Measurements from ENCODE around the gene CHID1. TPM values are rescaled to one million over a fixed set of nuclear protein-coding genes. Genes with fewer than 3 reads are reported as not detected.

The CHID1 gene
- total and polyA plus RNA-seq, 4 donors, result 41.7 to 92.2 (median 48.8) TPM

DNA sequence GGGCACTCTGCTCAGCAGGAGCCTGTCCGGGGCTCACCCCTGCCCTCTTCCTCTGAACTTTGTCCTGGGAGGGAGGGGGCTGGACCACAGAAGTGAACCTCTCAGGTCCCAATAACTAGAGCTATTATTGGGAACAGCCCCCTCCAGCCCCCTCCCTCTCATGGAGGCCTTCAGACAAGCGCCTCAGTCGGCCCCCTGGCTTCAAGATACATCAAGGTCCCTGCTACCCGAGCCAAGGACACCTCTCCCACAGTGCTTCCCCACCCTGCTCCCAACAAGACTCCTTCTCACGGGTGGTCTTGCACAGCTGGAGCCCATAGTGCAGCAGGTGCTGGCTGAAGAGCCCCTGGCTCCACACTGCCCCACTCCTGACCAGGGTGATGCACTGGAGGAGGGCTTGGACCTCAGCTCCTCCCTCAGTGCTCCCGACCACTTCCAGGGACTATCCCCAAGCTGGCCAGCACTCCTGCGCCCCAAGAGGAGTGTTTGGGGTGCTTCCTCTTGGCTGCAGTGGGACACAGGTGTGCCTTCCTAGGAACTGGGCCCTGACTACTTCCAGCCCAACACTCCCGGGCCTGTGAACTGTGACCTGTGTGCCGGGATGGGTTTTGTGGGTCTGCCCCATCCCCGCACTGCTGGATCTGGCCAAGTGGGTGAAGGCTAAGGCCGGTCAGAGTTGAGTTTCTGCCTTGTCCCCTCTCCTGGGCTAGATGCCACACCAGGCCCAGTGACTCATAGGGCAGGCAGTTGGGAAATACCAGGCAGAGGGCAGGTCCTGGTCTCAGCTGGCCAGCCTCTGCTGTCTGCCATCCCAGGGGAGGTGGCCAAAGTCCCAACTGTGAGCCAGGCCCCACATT, 89.7 kb downstream of the CHID1 start:
- ATAC-seq (ENCODE audit: insufficient read depth, low FRiP score), result peak; percentile 36
- TF ChIP-seq, protein P1, sequence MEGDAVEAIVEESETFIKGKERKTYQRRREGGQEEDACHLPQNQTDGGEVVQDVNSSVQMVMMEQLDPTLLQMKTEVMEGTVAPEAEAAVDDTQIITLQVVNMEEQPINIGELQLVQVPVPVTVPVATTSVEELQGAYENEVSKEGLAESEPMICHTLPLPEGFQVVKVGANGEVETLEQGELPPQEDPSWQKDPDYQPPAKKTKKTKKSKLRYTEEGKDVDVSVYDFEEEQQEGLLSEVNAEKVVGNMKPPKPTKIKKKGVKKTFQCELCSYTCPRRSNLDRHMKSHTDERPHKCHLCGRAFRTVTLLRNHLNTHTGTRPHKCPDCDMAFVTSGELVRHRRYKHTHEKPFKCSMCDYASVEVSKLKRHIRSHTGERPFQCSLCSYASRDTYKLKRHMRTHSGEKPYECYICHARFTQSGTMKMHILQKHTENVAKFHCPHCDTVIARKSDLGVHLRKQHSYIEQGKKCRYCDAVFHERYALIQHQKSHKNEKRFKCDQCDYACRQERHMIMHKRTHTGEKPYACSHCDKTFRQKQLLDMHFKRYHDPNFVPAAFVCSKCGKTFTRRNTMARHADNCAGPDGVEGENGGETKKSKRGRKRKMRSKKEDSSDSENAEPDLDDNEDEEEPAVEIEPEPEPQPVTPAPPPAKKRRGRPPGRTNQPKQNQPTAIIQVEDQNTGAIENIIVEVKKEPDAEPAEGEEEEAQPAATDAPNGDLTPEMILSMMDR (IDR thresholded peaks at IDR 0.05; ENCODE audit: control extremely low read depth, extremely low read depth), result no peak
- peak overlapping the region; percentile 94 to 95 for H3K27ac ChIP-seq (ENCODE audit: low read depth in 1 of 2, low read length in 1 of 2)
- H3K4me3 ChIP-seq, result no peak overlapping the region
- H3K36me3 ChIP-seq (ENCODE audit: control insufficient read depth in 4 of 4, insufficient read depth in 4 of 4, low read length in 4 of 4), result peaks cover 0 to 36% (median 2%) of the 10 kb centered on the region in 4 donors
- peaks cover 4 to 25% (median 13%) of the 10 kb centered on the region in 5 donors for H3K4me1 ChIP-seq (ENCODE audit: control insufficient read depth in 5 of 5, insufficient read depth in 5 of 5, low read length in 5 of 5)
- H3K9ac ChIP-seq (ENCODE audit: insufficient read depth in 1 of 2, low read length in 2 of 2), result peak overlapping the region in 1 of 2 donors; percentile 37
- DNase-seq, result no peak
- 47 to 49% methylated on average over 10 to 11 of the region's 11 CpGs for WGBS, 2 donors
- H3K9me3 ChIP-seq (ENCODE audit: control insufficient read depth in 4 of 4, insufficient read depth in 3 of 4, low read length in 3 of 4), result peaks cover 0 to 3% (median 0%) of the 10 kb centered on the region in 4 donors
- peaks cover 0 to 3% (median 0%) of the 10 kb centered on the region in 3 donors for H3K27me3 ChIP-seq (ENCODE audit: control insufficient read depth in 3 of 3, insufficient read depth in 3 of 3, low read length in 2 of 3)

DNA sequence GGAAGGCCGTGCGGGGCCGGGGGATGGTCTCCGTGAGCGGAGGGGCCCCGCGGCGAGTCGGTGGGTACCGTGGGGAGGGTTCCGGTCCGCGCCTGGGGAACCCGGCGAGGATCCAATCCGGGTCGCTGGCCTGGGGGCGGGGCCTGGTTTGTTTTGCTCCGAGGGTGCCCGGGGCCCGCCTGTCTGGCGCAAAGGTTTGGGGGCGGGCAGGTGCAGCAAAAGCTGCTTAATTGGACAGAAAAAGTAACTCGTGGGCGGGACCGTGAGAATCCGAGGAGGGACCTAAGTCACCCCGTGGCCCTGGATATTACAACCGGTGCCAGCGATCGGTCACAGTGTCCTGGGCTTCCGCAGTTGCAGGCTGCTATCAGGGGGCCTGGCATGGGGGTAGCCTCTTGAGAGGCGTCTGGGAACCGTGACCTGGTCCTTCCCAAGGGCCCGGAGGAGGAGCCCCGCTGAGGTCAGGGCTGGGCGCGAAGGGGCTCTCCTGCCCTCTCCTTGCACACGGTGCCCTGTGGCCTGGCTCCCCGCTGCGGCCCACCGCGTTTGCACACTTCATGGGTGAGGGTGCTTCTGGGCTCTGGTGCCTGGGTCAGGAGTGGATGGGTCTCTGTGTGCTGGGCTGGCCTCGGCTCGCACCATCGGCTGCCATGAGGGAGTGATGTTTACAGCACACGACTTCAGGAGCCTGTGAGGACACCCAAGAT, 90.5 kb downstream of the CHID1 start:
- peak overlapping the region; percentile 85 for H3K4me3 ChIP-seq
- 2 to 5% methylated on average over 38 to 47 of the region's 47 CpGs for WGBS, 2 donors
- H3K9ac ChIP-seq (ENCODE audit: insufficient read depth in 1 of 2, low read length in 2 of 2), result peak overlapping the region in 1 of 2 donors; percentile 37
- peak; percentile 50 for ATAC-seq (ENCODE audit: insufficient read depth, low FRiP score)
- no peaks in the 10 kb centered on the region for H3K27me3 ChIP-seq (ENCODE audit: control insufficient read depth in 3 of 3, insufficient read depth in 3 of 3, low read length in 2 of 3)
- H3K4me1 ChIP-seq (ENCODE audit: control insufficient read depth in 5 of 5, insufficient read depth in 5 of 5, low read length in 5 of 5), result peaks cover 4 to 25% (median 5%) of the 10 kb centered on the region in 5 donors
- peak; percentile 57 to 76 (median 75) for DNase-seq
- H3K9me3 ChIP-seq (ENCODE audit: control insufficient read depth in 4 of 4, insufficient read depth in 3 of 4, low read length in 3 of 4), result peaks cover 0 to 3% (median 0%) of the 10 kb centered on the region in 4 donors
- H3K36me3 ChIP-seq (ENCODE audit: control insufficient read depth in 4 of 4, insufficient read depth in 4 of 4, low read length in 4 of 4), result peaks cover 0 to 37% (median 2%) of the 10 kb centered on the region in 4 donors
- peak overlapping the region; percentile 94 to 95 for H3K27ac ChIP-seq (ENCODE audit: low read depth in 1 of 2, low read length in 1 of 2)
- TF ChIP-seq, protein P1 (IDR thresholded peaks at IDR 0.05; ENCODE audit: control extremely low read depth, extremely low read depth), result no peak

DNA sequence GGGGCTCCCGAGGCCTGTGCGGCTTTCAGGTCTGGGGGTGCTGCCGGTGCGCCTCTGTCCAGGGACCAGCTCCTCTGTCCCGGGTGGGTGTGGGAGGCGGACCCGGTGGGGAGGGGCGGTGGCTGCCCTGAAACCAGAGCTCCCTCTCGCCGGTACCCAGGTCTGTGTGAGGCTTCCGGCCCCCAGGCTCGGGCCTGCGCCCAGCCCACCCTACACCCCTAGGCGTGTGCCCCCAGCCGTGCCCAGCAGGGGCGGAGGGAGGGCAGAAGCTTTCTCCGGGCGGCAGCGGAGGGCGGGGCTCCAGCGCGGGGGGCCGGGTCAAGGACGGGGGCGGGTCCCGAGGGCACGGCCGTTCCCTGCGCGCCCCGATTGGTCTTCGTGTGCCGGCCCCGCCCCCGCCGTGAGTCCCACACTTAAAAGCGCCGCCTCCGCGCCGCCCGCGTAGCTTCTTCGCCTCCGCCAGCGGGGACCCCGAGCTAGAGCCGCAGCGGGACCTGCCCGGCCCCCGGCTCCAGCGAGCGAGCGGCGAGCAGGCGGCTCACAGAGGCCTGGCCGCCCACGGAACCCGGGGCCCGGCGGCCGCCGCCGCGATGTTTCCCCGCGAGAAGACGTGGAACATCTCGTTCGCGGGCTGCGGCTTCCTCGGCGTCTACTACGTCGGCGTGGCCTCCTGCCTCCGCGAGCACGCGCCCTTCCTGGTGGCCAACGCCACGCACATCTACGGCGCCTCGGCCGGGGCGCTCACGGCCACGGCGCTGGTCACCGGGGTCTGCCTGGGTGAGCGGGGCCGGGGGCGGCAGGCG, 91.3 kb downstream of the CHID1 start:
- peak overlapping the region; percentile 4 to 46 for H3K9ac ChIP-seq (ENCODE audit: insufficient read depth in 1 of 2, low read length in 2 of 2)
- DNase-seq (peak; percentile 90 to 94 (median 90)), ATAC-seq (ENCODE audit: insufficient read depth, low FRiP score) (peak; percentile 90)
- H3K9me3 ChIP-seq (ENCODE audit: control insufficient read depth in 4 of 4, insufficient read depth in 3 of 4, low read length in 3 of 4), result peaks cover 0 to under 1% (median 0%) of the 10 kb centered on the region in 4 donors
- 1% methylated on average over 60 to 96 of the region's 96 CpGs for WGBS, 2 donors
- H3K4me1 ChIP-seq (ENCODE audit: control insufficient read depth in 5 of 5, insufficient read depth in 5 of 5, low read length in 5 of 5), result peaks cover 4 to 23% (median 5%) of the 10 kb centered on the region in 5 donors
- TF ChIP-seq, protein P1 (IDR thresholded peaks at IDR 0.05; ENCODE audit: control extremely low read depth, extremely low read depth), result no peak
- no peaks in the 10 kb centered on the region for H3K27me3 ChIP-seq (ENCODE audit: control insufficient read depth in 3 of 3, insufficient read depth in 3 of 3, low read length in 2 of 3)
- H3K27ac ChIP-seq (ENCODE audit: low read depth in 1 of 2, low read length in 1 of 2), result peak overlapping the region; percentile 94 to 95
- H3K36me3 ChIP-seq (ENCODE audit: control insufficient read depth in 4 of 4, insufficient read depth in 4 of 4, low read length in 4 of 4), result peaks cover 0 to 29% (median 1%) of the 10 kb centered on the region in 4 donors
- peak overlapping the region; percentile 85 for H3K4me3 ChIP-seq
